ENCODE data around the gene APOBR. TPM values are rescaled to one million over a fixed set of nuclear protein-coding genes. Genes with fewer than 3 reads are reported as not detected.

Gene APOBR
- total and polyA plus RNA-seq, 9 of the 15 experiments (the other 6 are each of a cell fraction or from before 2014, with no cell fraction given): 0.08 to 6.1 (median 2.8) TPM; not detected in 1

DNA sequence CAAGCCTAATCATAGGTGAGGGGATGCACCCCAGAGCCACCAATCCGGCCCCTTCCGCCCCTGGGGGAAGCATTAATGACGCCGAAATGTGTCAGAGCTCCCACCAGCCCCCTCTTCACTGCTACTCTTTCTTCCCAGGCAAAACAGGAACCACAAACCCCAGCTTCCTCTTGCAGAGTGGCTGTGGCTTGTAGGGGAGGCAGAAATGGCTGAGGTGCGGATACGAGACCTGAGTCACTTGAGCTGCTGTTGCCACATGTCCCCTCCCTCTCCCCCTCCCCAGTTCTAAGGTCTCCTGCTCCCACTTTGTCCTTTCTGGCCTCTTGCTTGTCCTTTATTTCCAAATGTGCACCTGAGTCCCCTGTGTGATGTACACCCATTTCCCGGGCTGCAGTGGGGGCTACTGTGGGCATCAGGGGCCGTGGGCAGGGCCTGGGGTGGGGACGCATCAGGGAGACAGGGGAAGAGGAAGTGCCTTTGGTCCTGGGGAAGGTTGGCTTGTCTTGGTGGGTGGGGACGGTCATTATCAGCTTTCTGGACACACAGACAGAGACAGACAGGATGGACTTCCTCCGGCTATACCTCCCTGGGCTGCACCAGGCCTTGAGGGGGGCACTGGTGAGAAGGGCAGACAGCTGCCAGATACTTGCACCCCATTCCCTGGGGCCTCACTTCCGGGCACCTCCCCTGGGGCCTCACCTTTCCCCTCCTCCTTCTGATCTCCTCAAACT is at the start of gene APOBR (continued):
- TF ChIP-seq, protein P1, sequence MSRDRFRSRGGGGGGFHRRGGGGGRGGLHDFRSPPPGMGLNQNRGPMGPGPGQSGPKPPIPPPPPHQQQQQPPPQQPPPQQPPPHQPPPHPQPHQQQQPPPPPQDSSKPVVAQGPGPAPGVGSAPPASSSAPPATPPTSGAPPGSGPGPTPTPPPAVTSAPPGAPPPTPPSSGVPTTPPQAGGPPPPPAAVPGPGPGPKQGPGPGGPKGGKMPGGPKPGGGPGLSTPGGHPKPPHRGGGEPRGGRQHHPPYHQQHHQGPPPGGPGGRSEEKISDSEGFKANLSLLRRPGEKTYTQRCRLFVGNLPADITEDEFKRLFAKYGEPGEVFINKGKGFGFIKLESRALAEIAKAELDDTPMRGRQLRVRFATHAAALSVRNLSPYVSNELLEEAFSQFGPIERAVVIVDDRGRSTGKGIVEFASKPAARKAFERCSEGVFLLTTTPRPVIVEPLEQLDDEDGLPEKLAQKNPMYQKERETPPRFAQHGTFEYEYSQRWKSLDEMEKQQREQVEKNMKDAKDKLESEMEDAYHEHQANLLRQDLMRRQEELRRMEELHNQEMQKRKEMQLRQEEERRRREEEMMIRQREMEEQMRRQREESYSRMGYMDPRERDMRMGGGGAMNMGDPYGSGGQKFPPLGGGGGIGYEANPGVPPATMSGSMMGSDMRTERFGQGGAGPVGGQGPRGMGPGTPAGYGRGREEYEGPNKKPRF (IDR thresholded peaks at IDR 0.05; ENCODE audit: low read depth, low read length): no peak
- TF ChIP-seq MEIS2 (IDR thresholded peaks at IDR 0.05; ENCODE audit: partially characterized antibody) (no peak), PTRF (tag; IDR thresholded peaks at IDR 0.05) (no peak), ZNF212 (CRISPR knock-in tag; IDR thresholded peaks at IDR 0.05) (no peak), FOXK2 (conservative IDR thresholded peaks at IDR 0.05 in 1 of 2, IDR thresholded peaks at IDR 0.05 in 1 of 2; ENCODE audit: low read depth in 2 of 2) (peak; percentile 24 to 27; a peak in 2 of 4 replicates), MTA3 (IDR thresholded peaks at IDR 0.05; ENCODE audit: borderline replicate concordance) (no peak), SPI1 (IDR thresholded peaks at IDR 0.05; ENCODE audit: borderline replicate concordance, low read depth, low read length) (peak; percentile 98), OTX1 (CRISPR knock-in tag; IDR thresholded peaks at IDR 0.05) (no peak), NEUROD1 (IDR thresholded peaks at IDR 0.05; ENCODE audit: borderline replicate concordance, low read depth, low read length, partially characterized antibody) (no peak), RFX1 (IDR thresholded peaks at IDR 0.05) (no peak), ZNF696 (CRISPR knock-in tag; conservative IDR thresholded peaks at IDR 0.05) (no peak), KLF6 (CRISPR knock-in tag; IDR thresholded peaks at IDR 0.05; ENCODE audit: borderline replicate concordance) (peak; percentile 41; the same call in 1 of the 2 replicates), ZEB2 (IDR thresholded peaks at IDR 0.05) (peak; percentile 20; the same call in 1 of the 2 replicates), ZNF77 (CRISPR knock-in tag; IDR thresholded peaks at IDR 0.05) (no peak), ETV1 (tag; conservative IDR thresholded peaks at IDR 0.05; ENCODE audit: low read depth) (peak; percentile 66), BRD4 (IDR thresholded peaks at IDR 0.05) (no peak), MEF2A (IDR thresholded peaks at IDR 0.05; ENCODE audit: control insufficient read depth, low read depth, low read length) (no peak)
- TF ChIP-seq, protein P2, sequence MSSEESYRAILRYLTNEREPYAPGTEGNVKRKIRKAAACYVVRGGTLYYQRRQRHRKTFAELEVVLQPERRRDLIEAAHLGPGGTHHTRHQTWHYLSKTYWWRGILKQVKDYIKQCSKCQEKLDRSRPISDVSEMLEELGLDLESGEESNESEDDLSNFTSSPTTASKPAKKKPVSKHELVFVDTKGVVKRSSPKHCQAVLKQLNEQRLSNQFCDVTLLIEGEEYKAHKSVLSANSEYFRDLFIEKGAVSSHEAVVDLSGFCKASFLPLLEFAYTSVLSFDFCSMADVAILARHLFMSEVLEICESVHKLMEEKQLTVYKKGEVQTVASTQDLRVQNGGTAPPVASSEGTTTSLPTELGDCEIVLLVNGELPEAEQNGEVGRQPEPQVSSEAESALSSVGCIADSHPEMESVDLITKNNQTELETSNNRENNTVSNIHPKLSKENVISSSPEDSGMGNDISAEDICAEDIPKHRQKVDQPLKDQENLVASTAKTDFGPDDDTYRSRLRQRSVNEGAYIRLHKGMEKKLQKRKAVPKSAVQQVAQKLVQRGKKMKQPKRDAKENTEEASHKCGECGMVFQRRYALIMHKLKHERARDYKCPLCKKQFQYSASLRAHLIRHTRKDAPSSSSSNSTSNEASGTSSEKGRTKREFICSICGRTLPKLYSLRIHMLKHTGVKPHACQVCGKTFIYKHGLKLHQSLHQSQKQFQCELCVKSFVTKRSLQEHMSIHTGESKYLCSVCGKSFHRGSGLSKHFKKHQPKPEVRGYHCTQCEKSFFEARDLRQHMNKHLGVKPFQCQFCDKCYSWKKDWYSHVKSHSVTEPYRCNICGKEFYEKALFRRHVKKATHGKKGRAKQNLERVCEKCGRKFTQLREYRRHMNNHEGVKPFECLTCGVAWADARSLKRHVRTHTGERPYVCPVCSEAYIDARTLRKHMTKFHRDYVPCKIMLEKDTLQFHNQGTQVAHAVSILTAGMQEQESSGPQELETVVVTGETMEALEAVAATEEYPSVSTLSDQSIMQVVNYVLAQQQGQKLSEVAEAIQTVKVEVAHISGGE (CRISPR knock-in tag; IDR thresholded peaks at IDR 0.05): peak in 1 of 3 experiments; percentile 67; a peak in 1 of 6 replicates
- TF ChIP-seq, protein P3, sequence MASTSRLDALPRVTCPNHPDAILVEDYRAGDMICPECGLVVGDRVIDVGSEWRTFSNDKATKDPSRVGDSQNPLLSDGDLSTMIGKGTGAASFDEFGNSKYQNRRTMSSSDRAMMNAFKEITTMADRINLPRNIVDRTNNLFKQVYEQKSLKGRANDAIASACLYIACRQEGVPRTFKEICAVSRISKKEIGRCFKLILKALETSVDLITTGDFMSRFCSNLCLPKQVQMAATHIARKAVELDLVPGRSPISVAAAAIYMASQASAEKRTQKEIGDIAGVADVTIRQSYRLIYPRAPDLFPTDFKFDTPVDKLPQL (IDR thresholded peaks at IDR 0.05; ENCODE audit: extremely low read depth, insufficient read length): no peak
- TF ChIP-seq, protein P4, sequence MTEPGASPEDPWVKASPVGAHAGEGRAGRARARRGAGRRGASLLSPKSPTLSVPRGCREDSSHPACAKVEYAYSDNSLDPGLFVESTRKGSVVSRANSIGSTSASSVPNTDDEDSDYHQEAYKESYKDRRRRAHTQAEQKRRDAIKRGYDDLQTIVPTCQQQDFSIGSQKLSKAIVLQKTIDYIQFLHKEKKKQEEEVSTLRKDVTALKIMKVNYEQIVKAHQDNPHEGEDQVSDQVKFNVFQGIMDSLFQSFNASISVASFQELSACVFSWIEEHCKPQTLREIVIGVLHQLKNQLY (CRISPR knock-in tag; conservative IDR thresholded peaks at IDR 0.05): no peak
